Activated CD8-positive, alpha-beta T cell treated with anti-CD3 and anti-CD28 coated beads, Interleukin-2, amount 10 ng/mL, durations not matched to agents 7 days and 5 days (primary cell): ENCODE measurements around the gene BGN. TPM values are rescaled to one million over a fixed set of nuclear protein-coding genes. Genes with fewer than 3 reads are reported as not detected.
A peak's percentile ranks its signal among the peaks of the same experiment; 100 is the strongest.

Experiments
- ATAC-seq: fragments of 150-1000 bp; cut with Tn5 transposase; one replicate; pipeline ENCODE4 v1.10.0; 2021; ENCODE audit warnings: moderate library complexity
- CTCF ChIA-PET: fragments of 350-600 bp; sonication (Branson Sonifier 250); formaldehyde crosslinking; loops from one replicate; lab custom pipeline; 2021; ENCODE audit warnings: antibody characterized with exemption; lab: Charles Lee
- POLR2A ChIA-PET: fragments of 350-600 bp; sonication (Branson Sonifier 250); formaldehyde crosslinking; loops from one replicate; lab custom pipeline; 2021; ENCODE audit warnings: antibody characterized with exemption; lab: Charles Lee
- DNase-seq: peaks from one replicate; pipeline ENCODE4 v3.0.0-alpha.2; 2020
- H3K27ac Mint-ChIP-seq: one replicate; pipeline ENCODE4 v1.8.0; 2021; ENCODE audit warnings: mild to moderate bottlenecking, mixed read lengths
- H3K27me3 Mint-ChIP-seq: one replicate; pipeline ENCODE4 v1.8.0; 2021; ENCODE audit warnings: low read depth, mixed read lengths
- H3K36me3 Mint-ChIP-seq: one replicate; pipeline ENCODE4 v1.8.0; 2021; ENCODE audit warnings: low read depth, mixed read lengths
- H3K4me1 Mint-ChIP-seq: one replicate; pipeline ENCODE4 v1.8.0; 2021; ENCODE audit warnings: low read depth, mixed read lengths
- H3K4me3 Mint-ChIP-seq: one replicate; pipeline ENCODE4 v1.8.0; 2021; ENCODE audit warnings: mild to moderate bottlenecking, mixed read lengths
- H3K9me3 Mint-ChIP-seq: one replicate; pipeline ENCODE4 v1.8.0; 2022; ENCODE audit warnings: mixed read lengths; ENCODE audit not compliant: insufficient read depth
- total RNA-seq, 2 experiments: library from RNA; stranded (reverse); gene quantifications; one replicate each; pipeline ENCODE4 v1.2.3, GENCODE V29; 2021

BGN gene
- total RNA-seq, 2 experiments from 2014 or later = not detected

DNA sequence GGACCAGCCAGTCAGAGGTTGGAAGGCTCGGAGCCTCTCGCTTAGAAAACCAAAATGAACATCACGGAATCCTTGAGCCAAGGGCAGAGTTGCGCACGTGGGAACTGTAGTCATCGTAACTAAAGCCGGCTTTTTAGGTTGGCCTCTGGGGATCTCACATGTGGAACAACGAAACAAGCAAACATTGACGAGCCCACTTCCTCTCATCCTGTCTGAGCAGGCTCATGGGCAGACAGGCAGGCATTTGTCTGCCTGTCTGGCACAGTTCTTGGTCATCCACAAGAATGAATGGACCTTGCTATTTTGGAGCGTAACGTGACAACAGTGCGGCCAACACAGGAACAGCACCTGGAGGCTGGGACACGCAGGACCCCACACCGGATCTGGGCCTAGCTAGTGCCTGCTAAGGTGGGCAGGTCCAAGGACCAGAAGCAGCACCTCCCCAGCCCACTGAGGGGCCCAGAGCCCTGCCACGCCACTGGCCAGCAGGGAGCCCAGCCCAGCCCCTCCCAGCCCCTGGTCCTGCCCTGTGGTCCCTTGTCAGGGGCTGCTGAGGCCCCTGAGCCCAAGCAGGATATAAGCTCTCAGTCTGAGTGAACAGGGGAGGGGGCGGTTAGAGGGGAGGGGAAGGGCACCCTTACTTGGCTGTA is 39.8 kb upstream of the BGN start:
- no peak for ATAC-seq
- ChIA-PET POLR2A (no interaction called here), CTCF (no interaction called here)
- H3K4me3 Mint-ChIP-seq = no peak overlapping the region
- peaks cover 13% of the 10 kb centered on the region for H3K36me3 Mint-ChIP-seq
- no peaks in the 10 kb centered on the region for H3K9me3 Mint-ChIP-seq
- H3K4me1 Mint-ChIP-seq = no peaks in the 10 kb centered on the region
- no peak overlapping the region for H3K27ac Mint-ChIP-seq
- H3K27me3 Mint-ChIP-seq = no peaks in the 10 kb centered on the region
- no peak for DNase-seq

DNA sequence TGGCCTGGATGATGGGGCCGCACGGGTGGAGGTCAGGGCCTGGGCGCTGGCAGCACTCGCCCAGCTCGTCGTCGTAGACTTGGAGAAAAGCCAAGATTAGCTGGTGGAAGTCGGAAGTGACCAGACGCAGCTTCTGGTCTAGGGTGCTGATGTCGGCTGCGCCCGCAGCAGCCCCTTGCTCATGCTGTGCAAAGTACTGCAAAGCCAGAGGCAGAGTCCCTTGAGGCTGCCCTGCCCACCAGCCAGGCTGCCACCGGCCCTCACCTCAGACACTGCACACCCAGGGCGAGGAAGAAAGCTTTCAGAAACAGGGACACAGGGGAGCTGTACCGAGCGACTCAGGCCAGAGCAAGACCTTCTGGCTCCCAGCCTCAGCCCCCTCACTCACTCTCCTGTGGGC is 39.2 kb upstream of the BGN start:
- ATAC-seq (no peak), DNase-seq (no peak)
- no peak overlapping the region for H3K27ac Mint-ChIP-seq
- H3K4me3 Mint-ChIP-seq = no peak overlapping the region
- ChIA-PET CTCF (no interaction called here), POLR2A (no interaction called here)
- no peaks in the 10 kb centered on the region for H3K27me3 Mint-ChIP-seq
- H3K4me1 Mint-ChIP-seq = no peaks in the 10 kb centered on the region
- H3K9me3 Mint-ChIP-seq = no peaks in the 10 kb centered on the region
- H3K36me3 Mint-ChIP-seq = peaks cover 13% of the 10 kb centered on the region

DNA sequence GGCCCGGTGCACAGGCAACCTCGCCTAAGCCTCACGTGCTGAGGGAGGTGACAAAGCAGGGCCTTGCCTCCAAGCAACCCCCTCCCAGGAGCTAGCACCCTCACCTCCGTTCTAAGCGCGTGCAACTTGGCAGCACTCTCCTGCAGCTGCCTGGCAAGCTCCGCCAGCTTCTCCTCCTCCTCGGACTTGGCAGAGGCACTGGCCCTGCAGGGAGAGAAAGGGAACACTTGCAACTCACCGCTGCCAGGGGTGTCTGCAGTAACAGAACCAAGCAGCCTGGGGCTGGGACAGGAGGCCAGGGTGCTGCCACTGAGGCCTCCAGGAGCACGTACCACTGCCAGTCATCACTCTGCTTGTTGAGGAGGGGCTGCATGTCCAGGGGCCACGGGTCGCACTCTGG is 38.6 kb upstream of the BGN start:
- Mint-ChIP-seq H3K4me1 (no peaks in the 10 kb centered on the region), H3K36me3 (peaks cover 12% of the 10 kb centered on the region), H3K9me3 (no peaks in the 10 kb centered on the region), H3K4me3 (no peak overlapping the region), H3K27me3 (no peaks in the 10 kb centered on the region), H3K27ac (no peak overlapping the region)
- DNase-seq (no peak), ATAC-seq (no peak)
- ChIA-PET CTCF (no interaction called here), POLR2A (no interaction called here)

DNA sequence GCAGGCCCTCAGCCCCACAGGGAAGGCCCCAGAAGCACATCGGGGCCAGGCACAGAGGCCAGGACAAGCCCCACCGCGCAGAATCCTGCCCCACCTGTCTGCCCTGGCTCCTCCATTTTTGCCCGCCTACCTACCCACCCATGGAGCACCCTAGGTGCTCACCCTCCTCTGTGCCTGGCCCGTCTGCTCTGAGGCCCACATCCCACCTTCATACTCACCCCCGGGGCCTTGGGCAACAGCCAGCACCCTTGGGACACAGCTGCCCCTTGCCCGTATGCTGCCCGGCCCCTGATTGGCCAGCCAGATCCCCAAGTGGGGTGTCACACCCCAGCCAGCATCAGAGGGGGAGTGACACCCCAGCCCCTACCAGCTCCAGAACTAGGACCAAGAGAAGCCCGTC is 38.1 kb upstream of the BGN start:
- ATAC-seq (no peak), DNase-seq (no peak)
- CTCF ChIA-PET = no interaction called here
- Mint-ChIP-seq H3K36me3 (peaks cover 13% of the 10 kb centered on the region), H3K27ac (no peak overlapping the region), H3K4me3 (no peak overlapping the region), H3K9me3 (no peaks in the 10 kb centered on the region), H3K4me1 (no peaks in the 10 kb centered on the region), H3K27me3 (no peaks in the 10 kb centered on the region)
- POLR2A ChIA-PET = no interaction called here

DNA sequence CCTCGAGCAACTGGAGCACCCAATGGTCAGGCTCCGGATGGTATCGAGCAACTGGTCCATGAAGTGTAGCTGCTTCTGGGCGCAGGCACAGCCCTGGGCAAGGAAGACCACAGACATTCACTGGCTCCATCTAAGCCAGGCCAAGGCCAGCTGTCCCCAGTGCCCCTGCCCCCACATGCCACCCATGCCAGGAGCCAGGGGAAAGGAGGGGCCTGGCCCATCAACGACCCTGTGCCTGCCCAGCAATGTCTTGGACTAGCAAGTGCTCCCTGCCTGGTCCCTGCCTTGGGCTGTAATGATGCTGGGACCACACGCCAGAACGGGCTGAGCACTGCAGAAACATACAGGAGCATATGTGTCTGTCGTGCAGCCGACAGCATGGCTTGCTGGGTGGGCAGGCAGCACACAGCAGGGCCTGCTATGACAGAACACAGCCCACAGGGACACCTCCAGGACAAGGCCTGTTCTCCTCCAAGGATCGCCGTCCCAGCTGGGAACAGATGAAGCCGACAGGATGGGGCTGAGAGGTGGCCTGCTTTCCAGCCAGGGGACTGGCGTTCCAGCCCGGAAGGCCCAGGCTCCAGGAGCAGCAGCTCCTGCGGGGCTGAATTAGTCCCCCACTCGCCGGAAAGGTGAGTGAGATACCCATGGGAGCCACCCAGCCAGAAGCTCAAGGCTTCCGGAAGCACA is 37.5 kb upstream of the BGN start:
- DNase-seq (no peak), ATAC-seq (no peak)
- Mint-ChIP-seq H3K27me3 (no peaks in the 10 kb centered on the region), H3K27ac (no peak overlapping the region), H3K9me3 (no peaks in the 10 kb centered on the region), H3K4me1 (no peaks in the 10 kb centered on the region), H3K4me3 (no peak overlapping the region), H3K36me3 (peaks cover 14% of the 10 kb centered on the region)
- ChIA-PET POLR2A (no interaction called here), CTCF (no interaction called here)

DNA sequence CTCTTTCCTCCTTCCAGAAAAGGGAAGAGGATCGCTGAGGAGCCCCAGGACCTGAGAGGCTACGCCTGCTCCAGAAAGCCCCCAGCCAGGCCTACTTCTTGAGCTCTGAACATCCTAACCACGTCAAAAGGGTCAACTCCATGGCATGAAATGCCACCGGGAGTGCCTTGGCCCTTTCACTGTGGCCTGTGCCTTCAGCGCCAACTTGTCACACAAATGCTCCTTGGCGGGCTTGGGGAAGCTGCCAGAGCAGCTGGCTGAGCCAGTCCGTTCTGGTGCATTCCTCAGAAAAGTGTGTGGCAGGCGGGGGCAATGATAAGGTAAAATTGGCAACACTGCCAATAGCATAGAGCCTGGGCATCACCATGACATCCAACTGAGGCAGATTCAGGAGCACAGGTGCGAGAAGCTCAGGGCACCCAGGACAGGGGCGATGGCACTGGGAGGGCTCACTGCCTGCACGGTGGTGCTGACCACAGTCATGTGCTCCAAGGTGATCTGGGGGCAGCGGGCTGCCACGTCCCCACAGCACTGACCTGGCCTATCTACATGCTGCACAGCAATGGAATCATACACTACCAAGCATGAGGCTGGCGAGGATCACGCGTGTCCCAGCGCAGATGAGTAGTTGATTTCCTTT is 36.8 kb upstream of the BGN start:
- DNase-seq (no peak), ATAC-seq (no peak)
- Mint-ChIP-seq H3K4me1 (no peaks in the 10 kb centered on the region), H3K27me3 (no peaks in the 10 kb centered on the region), H3K27ac (no peak overlapping the region), H3K9me3 (no peaks in the 10 kb centered on the region), H3K4me3 (no peak overlapping the region), H3K36me3 (peaks cover 16% of the 10 kb centered on the region)
- CTCF ChIA-PET = no interaction called here
- POLR2A ChIA-PET = no interaction called here

DNA sequence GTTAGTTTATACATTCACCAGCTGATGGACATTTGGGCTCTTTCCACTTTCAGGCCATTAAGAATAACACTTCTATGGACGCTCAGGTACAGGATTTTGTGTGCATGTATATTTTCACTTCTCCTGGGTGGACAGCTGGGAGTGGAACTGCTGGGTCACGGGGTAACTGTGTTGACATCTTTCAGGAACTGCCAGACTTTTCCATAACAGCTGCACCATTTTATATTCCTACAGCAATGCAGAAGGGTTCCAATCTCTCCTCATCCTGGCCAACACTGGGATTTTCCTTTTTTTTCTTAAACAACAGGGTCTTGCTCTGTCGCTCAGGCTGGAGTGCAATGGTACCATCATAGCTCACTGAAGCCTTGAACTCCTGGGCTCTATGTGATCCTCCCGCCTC is 36.3 kb upstream of the BGN start:
- ChIA-PET CTCF (no interaction called here), POLR2A (no interaction called here)
- Mint-ChIP-seq H3K9me3 (no peaks in the 10 kb centered on the region), H3K4me1 (no peaks in the 10 kb centered on the region), H3K4me3 (no peak overlapping the region), H3K27ac (no peak overlapping the region), H3K27me3 (no peaks in the 10 kb centered on the region), H3K36me3 (peaks cover 16% of the 10 kb centered on the region)
- DNase-seq (no peak), ATAC-seq (no peak)

DNA sequence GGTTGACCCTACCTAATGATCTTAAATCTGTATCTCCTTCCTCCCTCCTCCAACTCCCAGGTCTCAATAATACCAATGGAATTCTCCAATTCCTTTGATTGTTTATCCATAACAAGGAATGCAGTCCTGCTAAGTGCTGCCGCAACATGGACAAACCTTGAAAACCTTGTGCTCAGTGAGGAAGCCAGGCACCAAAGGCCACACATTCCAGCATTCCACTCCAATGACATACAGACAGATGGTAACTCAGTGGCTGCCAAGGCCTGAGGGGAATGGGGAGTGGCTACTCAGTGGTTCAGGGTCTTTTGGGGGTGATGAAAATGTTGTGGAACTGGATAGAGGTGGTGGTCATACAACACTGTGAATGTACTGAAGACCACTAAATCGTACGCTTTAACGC is 34.8 kb upstream of the BGN start:
- ATAC-seq (no peak), DNase-seq (no peak)
- no peaks in the 10 kb centered on the region for H3K4me1 Mint-ChIP-seq
- H3K9me3 Mint-ChIP-seq = no peaks in the 10 kb centered on the region
- H3K27me3 Mint-ChIP-seq = no peaks in the 10 kb centered on the region
- no peak overlapping the region for H3K27ac Mint-ChIP-seq
- CTCF ChIA-PET = interaction anchor here (1.1 to 1.5 kb wide), 2 partner anchors 43 to 46 kb away, joined by 3 to 14 read pairs; no protein-coding TSS in a partner anchor
- POLR2A ChIA-PET = no interaction called here
- no peak overlapping the region for H3K4me3 Mint-ChIP-seq
- peaks cover 15% of the 10 kb centered on the region for H3K36me3 Mint-ChIP-seq

DNA sequence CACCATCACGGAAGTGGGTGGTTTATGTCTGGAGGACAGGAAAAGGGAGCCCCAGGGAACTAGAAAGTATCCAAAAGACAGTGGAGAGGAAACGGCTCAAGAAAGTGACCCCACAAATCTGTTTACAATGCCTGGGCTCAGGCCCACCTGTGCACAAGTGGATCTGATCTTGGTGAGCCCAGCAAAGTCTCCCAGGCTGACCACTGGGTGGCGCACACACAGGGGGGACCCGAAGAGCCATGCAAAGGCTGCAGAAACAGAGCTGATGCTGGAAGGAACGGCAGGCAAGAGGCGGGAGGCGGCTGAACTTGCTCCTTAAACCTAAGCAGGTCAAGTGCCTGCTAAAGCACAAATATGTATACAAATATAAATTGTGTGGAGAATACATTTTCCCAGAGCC is 34.0 kb upstream of the BGN start:
- Mint-ChIP-seq H3K9me3 (no peaks in the 10 kb centered on the region), H3K36me3 (peaks cover 14% of the 10 kb centered on the region), H3K27me3 (no peaks in the 10 kb centered on the region), H3K27ac (no peak overlapping the region), H3K4me1 (no peaks in the 10 kb centered on the region), H3K4me3 (no peak overlapping the region)
- POLR2A ChIA-PET = no interaction called here
- DNase-seq = peak; percentile 48
- CTCF ChIA-PET = interaction anchor here (0.5 to 1.7 kb wide), 6 partner anchors 10 to 520 kb away, joined by 3 to 14 read pairs (median 3); partner anchors contain the start of gene HAUS7
- ATAC-seq = peak; percentile 57

DNA sequence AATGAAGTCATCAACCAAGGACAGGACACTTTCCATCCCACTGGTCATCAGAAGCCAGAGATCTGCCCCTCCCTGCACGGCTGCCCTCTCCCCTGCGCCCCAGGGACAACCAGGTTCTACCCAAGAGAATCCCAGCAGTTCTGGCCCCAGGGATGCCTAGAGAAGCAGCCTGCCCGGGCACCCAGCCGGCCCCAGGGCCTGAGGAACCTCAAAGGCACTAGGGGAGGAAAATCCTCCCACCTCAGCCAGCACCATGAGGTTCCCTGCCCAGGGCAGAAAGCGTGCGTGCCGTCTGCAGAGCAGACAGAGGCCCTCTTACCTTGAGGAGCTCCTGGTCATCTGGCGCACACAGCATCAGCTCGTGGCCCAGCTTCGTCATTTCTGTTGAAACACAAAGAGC is 32.5 kb upstream of the BGN start:
- H3K36me3 Mint-ChIP-seq = peaks cover 17% of the 10 kb centered on the region
- DNase-seq (no peak), ATAC-seq (no peak)
- no peak overlapping the region for H3K27ac Mint-ChIP-seq
- no peaks in the 10 kb centered on the region for H3K4me1 Mint-ChIP-seq
- ChIA-PET POLR2A (no interaction called here), CTCF (no interaction called here)
- H3K27me3 Mint-ChIP-seq = no peaks in the 10 kb centered on the region
- H3K9me3 Mint-ChIP-seq = no peaks in the 10 kb centered on the region
- H3K4me3 Mint-ChIP-seq = no peak overlapping the region

DNA sequence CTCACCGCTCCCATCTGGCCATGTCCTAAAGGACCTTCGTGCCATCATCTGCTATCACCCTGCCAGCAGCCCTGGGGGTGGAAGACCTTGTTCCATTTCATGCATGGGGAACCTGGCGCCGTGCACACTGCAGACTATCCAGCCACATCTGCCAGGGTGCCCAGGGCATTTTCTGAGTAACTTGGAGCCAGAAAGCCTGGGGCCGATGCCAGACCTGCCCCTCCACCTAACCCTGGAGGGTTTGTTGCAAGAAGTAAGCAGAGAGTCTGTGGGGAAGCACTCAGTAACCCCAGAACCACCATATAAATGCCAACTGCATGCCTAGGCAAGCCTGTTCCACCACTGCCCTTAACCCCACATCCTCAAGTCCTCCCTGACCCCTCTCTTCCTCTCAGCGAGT is 31.7 kb upstream of the BGN start:
- no peak for ATAC-seq
- Mint-ChIP-seq H3K36me3 (peaks cover 18% of the 10 kb centered on the region), H3K27me3 (no peaks in the 10 kb centered on the region), H3K27ac (no peak overlapping the region), H3K4me3 (no peak overlapping the region), H3K9me3 (no peaks in the 10 kb centered on the region), H3K4me1 (no peaks in the 10 kb centered on the region)
- POLR2A ChIA-PET = no interaction called here
- no peak for DNase-seq
- CTCF ChIA-PET = no interaction called here

DNA sequence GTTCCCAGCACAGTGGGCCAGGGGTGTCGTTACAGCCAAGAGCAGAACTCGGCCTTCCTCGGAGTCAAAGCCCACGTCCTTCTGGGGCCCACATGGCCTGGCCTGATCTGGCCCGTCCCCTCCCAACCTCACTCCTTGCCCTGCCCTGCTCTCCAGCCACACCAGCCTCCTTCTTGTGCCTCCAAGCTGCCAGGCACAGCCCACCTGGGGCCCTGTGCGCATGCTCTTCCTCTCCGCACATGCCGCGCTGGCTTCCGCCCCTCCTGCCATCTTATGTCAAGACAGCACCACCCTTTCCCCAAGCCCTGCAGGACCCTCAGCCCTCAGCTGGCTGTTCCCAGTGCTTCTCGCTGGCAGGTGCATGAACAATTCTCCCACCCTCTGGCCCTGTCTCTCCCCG is 31.2 kb upstream of the BGN start:
- H3K9me3 Mint-ChIP-seq = no peaks in the 10 kb centered on the region
- no peaks in the 10 kb centered on the region for H3K4me1 Mint-ChIP-seq
- H3K4me3 Mint-ChIP-seq = no peak overlapping the region
- CTCF ChIA-PET = no interaction called here
- peaks cover 18% of the 10 kb centered on the region for H3K36me3 Mint-ChIP-seq
- DNase-seq = no peak
- POLR2A ChIA-PET = no interaction called here
- no peaks in the 10 kb centered on the region for H3K27me3 Mint-ChIP-seq
- no peak overlapping the region for H3K27ac Mint-ChIP-seq
- no peak for ATAC-seq
